ENCODE results near the gene TPP2. TPM values are rescaled to one million over a fixed set of nuclear protein-coding genes. Genes with fewer than 3 reads are reported as not detected.

TPP2 gene
- total RNA-seq, 1 experiment from 2014 or later, result 54.4 TPM

- no peak for DNase-seq (ENCODE audit: low spot score)
- Histone ChIP-seq H3K36me3 (ENCODE audit: insufficient read depth, low read length, poor library complexity, severe bottlenecking) (no peaks in the 10 kb centered on the region), H3K4me1 (ENCODE audit: insufficient read depth, low read length, poor library complexity, severe bottlenecking) (peaks cover 8% of the 10 kb centered on the region), H3K27me3 (replicated peaks; ENCODE audit: insufficient read depth, low read depth, low read length, poor library complexity) (no peaks in the 10 kb centered on the region), H3K4me3 (ENCODE audit: low read depth, low read length, poor library complexity, severe bottlenecking) (no peak overlapping the region), H3K27ac (ENCODE audit: low read depth, low read length, poor library complexity, severe bottlenecking) (no peak overlapping the region), H3K9me3 (ENCODE audit: low read depth, low read length, poor library complexity, severe bottlenecking) (no peaks in the 10 kb centered on the region)
- no TSS peak for BruUV-seq (replicated peaks)
- ChIA-PET POLR2A (ENCODE audit: low non-redundant PET) (no interaction called here), CTCF (no interaction called here)
- intact Hi-C loops (cut with micrococcal nuclease; ENCODE audit: unreplicated experiment), result no loop called here
- TF ChIP-seq CTCF (conservative IDR thresholded peaks at IDR 0.05; ENCODE audit: low read depth, low read length) (no peak), EZH2 (IDR thresholded peaks at IDR 0.05; ENCODE audit: borderline replicate concordance, low read depth, low read length, poor library complexity, severe bottlenecking) (no peak)
Measured at GRCh38 chr13:102708211-102708610, 111.4 kb downstream of the TPP2 start.

GRCh38 chr13:102708991-102709390 lies 112.2 kb downstream of the TPP2 start:
- ChIA-PET POLR2A (ENCODE audit: low non-redundant PET) (no interaction called here), CTCF (no interaction called here)
- no peak for DNase-seq (ENCODE audit: low spot score)
- intact Hi-C loops (cut with micrococcal nuclease; ENCODE audit: unreplicated experiment), result no loop called here
- Histone ChIP-seq H3K4me3 (ENCODE audit: low read depth, low read length, poor library complexity, severe bottlenecking) (no peak overlapping the region), H3K36me3 (ENCODE audit: insufficient read depth, low read length, poor library complexity, severe bottlenecking) (no peaks in the 10 kb centered on the region), H3K27ac (ENCODE audit: low read depth, low read length, poor library complexity, severe bottlenecking) (no peak overlapping the region), H3K27me3 (replicated peaks; ENCODE audit: insufficient read depth, low read depth, low read length, poor library complexity) (no peaks in the 10 kb centered on the region), H3K4me1 (ENCODE audit: insufficient read depth, low read length, poor library complexity, severe bottlenecking) (peaks cover 8% of the 10 kb centered on the region), H3K9me3 (ENCODE audit: low read depth, low read length, poor library complexity, severe bottlenecking) (no peaks in the 10 kb centered on the region)
- TF ChIP-seq EZH2 (IDR thresholded peaks at IDR 0.05; ENCODE audit: borderline replicate concordance, low read depth, low read length, poor library complexity, severe bottlenecking) (no peak), CTCF (conservative IDR thresholded peaks at IDR 0.05; ENCODE audit: low read depth, low read length) (no peak)
- BruUV-seq (replicated peaks), result no TSS peak

GRCh38 chr13:102709536-102709935 lies 112.8 kb downstream of the TPP2 start:
- Histone ChIP-seq H3K27ac (ENCODE audit: low read depth, low read length, poor library complexity, severe bottlenecking) (no peak overlapping the region), H3K4me1 (ENCODE audit: insufficient read depth, low read length, poor library complexity, severe bottlenecking) (peaks cover 8% of the 10 kb centered on the region), H3K27me3 (replicated peaks; ENCODE audit: insufficient read depth, low read depth, low read length, poor library complexity) (no peaks in the 10 kb centered on the region), H3K9me3 (ENCODE audit: low read depth, low read length, poor library complexity, severe bottlenecking) (no peaks in the 10 kb centered on the region), H3K4me3 (ENCODE audit: low read depth, low read length, poor library complexity, severe bottlenecking) (no peak overlapping the region), H3K36me3 (ENCODE audit: insufficient read depth, low read length, poor library complexity, severe bottlenecking) (no peaks in the 10 kb centered on the region)
- ChIA-PET POLR2A (ENCODE audit: low non-redundant PET) (no interaction called here), CTCF (no interaction called here)
- no peak for DNase-seq (ENCODE audit: low spot score)
- BruUV-seq (replicated peaks), result no TSS peak
- intact Hi-C loops (cut with micrococcal nuclease; ENCODE audit: unreplicated experiment), result no loop called here
- TF ChIP-seq EZH2 (IDR thresholded peaks at IDR 0.05; ENCODE audit: borderline replicate concordance, low read depth, low read length, poor library complexity, severe bottlenecking) (no peak), CTCF (conservative IDR thresholded peaks at IDR 0.05; ENCODE audit: low read depth, low read length) (no peak)

Data from A673 (cell line).